Breast epithelium (tissue), 3 donors: Measurements from ENCODE around the gene TKT.

ENCODE experiments used
- POLR2A ChIP-seq: fragments of 450-650 bp; IDR thresholded peaks from one replicate; pipeline ENCODE4 v1.6.1; 2016; ENCODE audit warnings: antibody characterized with exemption, mild to moderate bottlenecking, moderate library complexity
- POLR2AphosphoS5 ChIP-seq, 3 donors: sonication (generic); formaldehyde crosslinking; IDR thresholded peaks; one replicate each; pipeline ENCODE4 v1.6.1; 2017; ENCODE audit warnings: antibody characterized with exemption in 3 of 3
- TF ChIP-seq, protein P1 (sequence below), 3 donors: fragments of 450-650 bp; IDR thresholded peaks; one replicate each; pipeline ENCODE4 v1.5.1; 2016 to 2017; ENCODE audit warnings: antibody characterized with exemption in 3 of 3, mild to moderate bottlenecking in 3 of 3, moderate library complexity in 3 of 3

DNA sequence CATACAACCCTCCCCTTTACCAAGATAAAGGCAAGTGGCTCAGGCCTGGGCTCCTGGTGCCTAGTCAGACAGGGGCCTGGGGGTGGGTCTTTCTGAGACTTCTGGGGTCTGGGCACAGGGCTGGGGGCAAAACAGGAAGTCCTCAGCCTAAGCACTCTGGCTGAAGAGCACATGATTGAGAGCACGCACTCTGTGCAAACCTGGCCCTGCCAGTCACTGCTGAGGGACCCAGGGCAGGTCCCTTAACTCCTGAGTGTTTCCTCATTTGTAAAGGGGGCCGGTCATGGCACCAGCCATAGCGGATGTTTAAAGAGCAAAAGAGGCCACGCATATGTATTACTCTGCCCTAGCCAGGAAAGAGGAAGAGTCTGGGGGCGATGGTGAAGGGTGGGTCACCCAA lies 16.0 kb downstream of the TKT start:
- TF ChIP-seq, protein P1, sequence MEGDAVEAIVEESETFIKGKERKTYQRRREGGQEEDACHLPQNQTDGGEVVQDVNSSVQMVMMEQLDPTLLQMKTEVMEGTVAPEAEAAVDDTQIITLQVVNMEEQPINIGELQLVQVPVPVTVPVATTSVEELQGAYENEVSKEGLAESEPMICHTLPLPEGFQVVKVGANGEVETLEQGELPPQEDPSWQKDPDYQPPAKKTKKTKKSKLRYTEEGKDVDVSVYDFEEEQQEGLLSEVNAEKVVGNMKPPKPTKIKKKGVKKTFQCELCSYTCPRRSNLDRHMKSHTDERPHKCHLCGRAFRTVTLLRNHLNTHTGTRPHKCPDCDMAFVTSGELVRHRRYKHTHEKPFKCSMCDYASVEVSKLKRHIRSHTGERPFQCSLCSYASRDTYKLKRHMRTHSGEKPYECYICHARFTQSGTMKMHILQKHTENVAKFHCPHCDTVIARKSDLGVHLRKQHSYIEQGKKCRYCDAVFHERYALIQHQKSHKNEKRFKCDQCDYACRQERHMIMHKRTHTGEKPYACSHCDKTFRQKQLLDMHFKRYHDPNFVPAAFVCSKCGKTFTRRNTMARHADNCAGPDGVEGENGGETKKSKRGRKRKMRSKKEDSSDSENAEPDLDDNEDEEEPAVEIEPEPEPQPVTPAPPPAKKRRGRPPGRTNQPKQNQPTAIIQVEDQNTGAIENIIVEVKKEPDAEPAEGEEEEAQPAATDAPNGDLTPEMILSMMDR (IDR thresholded peaks at IDR 0.05): no peak
- TF ChIP-seq POLR2AphosphoS5 (IDR thresholded peaks at IDR 0.05) (no peak), POLR2A (no peak)
